NB4 (cell line): ENCODE data around the gene TIAM2.

Source experiments
- DNase-seq: peaks from one replicate; pipeline ENCODE4 v3.0.0; 2010; ENCODE audit warnings: low read depth
- H3K4me3 ChIP-seq: one replicate; pipeline ENCODE4 v1.5.1; 2011; ENCODE audit warnings: mild to moderate bottlenecking, low read depth, low read length, moderate library complexity
- CTCF ChIP-seq: IDR thresholded peaks from one replicate; pipeline ENCODE4 v1.5.1; 2012; ENCODE audit warnings: low read depth, low read length
- MYC ChIP-seq: IDR thresholded peaks from 2 replicates; pipeline ENCODE4 v1.6.1; 2011; ENCODE audit warnings: low read depth, low read length
- POLR2A ChIP-seq: IDR thresholded peaks from 2 replicates; pipeline ENCODE4 v1.6.1; 2011; ENCODE audit warnings: mild to moderate bottlenecking; ENCODE audit not compliant: insufficient read length; ENCODE audit errors: extremely low read depth
- TF ChIP-seq, protein P1 (sequence below): IDR thresholded peaks from 2 replicates; pipeline ENCODE4 v1.6.1; 2011; ENCODE audit warnings: low read depth, low read length

Gene TIAM2

GRCh38 chr6:154986787-154987235 is 8.3 kb upstream of the TIAM2 start:
- TF ChIP-seq, protein P1, sequence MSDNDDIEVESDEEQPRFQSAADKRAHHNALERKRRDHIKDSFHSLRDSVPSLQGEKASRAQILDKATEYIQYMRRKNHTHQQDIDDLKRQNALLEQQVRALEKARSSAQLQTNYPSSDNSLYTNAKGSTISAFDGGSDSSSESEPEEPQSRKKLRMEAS: no peak
- no peak for TF ChIP-seq CTCF
- no peak for TF ChIP-seq POLR2A
- TF ChIP-seq MYC: no peak
- no peak overlapping the region for H3K4me3 ChIP-seq
- peak; percentile 33 for DNase-seq

GRCh38 chr6:154989448-154989847 is 5.7 kb upstream of the TIAM2 start:
- no peak for TF ChIP-seq MYC
- no peak for TF ChIP-seq CTCF
- TF ChIP-seq, protein P1: no peak
- no peak for TF ChIP-seq POLR2A
- DNase-seq: no peak
- no peak overlapping the region for H3K4me3 ChIP-seq

DNA sequence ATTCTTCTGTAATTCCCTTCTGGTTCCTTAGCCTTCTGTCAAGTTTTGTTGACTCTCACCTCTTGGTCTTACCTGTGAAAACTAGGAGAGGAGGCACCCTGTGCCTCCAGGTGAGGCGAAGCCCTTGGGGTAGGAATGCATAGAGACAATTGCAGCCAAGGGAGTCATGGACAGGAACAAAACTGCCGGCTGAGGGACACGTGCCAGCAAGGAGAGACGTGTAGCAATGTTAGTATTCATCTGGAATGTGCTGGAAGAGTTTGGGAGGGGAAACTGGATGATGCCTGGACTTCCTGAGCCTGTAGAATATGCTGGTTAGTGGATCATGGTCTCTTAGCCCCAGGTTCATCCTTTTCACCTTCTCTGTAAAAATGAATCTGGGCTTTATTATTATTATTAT is 3.9 kb upstream of the TIAM2 start:
- TF ChIP-seq, protein P1: no peak
- TF ChIP-seq CTCF: no peak
- no peak for TF ChIP-seq MYC
- TF ChIP-seq POLR2A: no peak
- DNase-seq: no peak
- H3K4me3 ChIP-seq: no peak overlapping the region

GRCh38 chr6:154993026-154993425 is 2.1 kb upstream of the TIAM2 start:
- TF ChIP-seq MYC: no peak
- no peak overlapping the region for H3K4me3 ChIP-seq
- DNase-seq: no peak

DNA sequence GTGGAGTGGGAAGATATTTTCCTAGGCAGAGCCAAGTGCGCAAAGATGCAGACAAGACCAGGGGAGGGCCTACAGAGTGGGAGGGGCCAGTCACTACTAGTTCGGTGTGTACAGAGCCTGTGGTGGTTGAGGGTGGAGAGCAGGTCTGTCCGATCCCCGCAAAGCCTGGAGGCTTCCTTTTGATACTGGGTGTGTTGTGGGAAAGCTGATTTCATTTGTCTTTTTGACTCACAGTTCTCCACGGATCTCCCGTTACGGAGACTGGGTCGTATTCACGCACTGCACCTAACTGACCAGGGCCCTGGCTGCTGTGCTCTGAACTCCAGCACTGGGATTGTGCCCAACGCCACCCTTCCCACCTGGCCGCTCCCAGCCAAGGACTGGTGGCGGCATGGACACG is 1.4 kb upstream of the TIAM2 start:
- TF ChIP-seq MYC: no peak
- no peak for TF ChIP-seq POLR2A
- TF ChIP-seq CTCF: no peak
- TF ChIP-seq, protein P1: no peak
- no peak overlapping the region for H3K4me3 ChIP-seq
- no peak for DNase-seq

DNA sequence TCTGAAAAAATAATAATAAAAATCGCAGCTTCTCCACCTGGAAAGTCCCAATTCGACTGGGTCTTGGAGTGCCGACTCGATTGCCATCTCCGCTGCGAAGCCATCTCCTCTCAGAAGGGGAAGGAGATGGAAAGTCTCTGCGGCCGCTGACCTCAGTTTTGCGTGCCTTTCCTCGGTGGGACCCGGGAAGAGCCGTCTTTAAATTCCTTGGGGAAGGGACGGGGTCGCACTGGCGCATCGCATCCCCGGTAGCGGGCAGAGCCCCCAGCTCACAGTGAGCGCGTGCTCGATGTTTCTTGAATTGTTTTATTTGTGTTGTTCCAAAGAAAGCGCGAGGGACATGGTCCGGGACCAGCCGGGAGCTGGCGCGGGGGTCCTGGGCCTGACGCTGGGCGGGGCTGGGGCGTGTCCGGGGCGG is 270 bp upstream of the TIAM2 start:
- no peak overlapping the region for H3K4me3 ChIP-seq
- TF ChIP-seq, protein P1: no peak
- TF ChIP-seq CTCF (no peak), POLR2A (no peak), MYC (no peak)
- DNase-seq: no peak
